GM23338 (cell line): Measurements from ENCODE around the gene PXYLP1. TPM values are rescaled to one million over a fixed set of nuclear protein-coding genes. Genes with fewer than 3 reads are reported as not detected.

Experiments
- ATAC-seq: fragments of 200-7000 bp; cut with Tn5 transposase; 3 replicates; pipeline ENCODE4 v1.9.1; 2020
- DNase-seq: peaks from one replicate; pipeline ENCODE4 v3.0.0-alpha.2; 2015; ENCODE audit warnings: low spot score
- H2AFZ ChIP-seq: fragments of 200-600 bp; sonication (generic); 2 replicates; pipeline ENCODE4 v1.8.0; 2016; ENCODE audit warnings: antibody characterized with exemption, mild to moderate bottlenecking, moderate library complexity
- H3F3A ChIP-seq: fragments of 200-600 bp; sonication (generic); replicated peaks from 2 replicates; pipeline ENCODE4 v1.8.0; 2017; ENCODE audit warnings: antibody characterized with exemption, mixed run types, low read depth
- H3K27ac ChIP-seq: fragments of 200-600 bp; sonication (generic); 2 replicates; pipeline ENCODE4 v1.6.1; 2016; ENCODE audit warnings: low read depth
- H3K27me3 ChIP-seq: fragments of 200-600 bp; sonication (generic); 2 replicates; pipeline ENCODE4 v1.8.0; 2016; ENCODE audit warnings: mild to moderate bottlenecking, mixed run types, moderate library complexity; ENCODE audit not compliant: insufficient read depth
- H3K36me3 ChIP-seq: fragments of 200-600 bp; sonication (generic); 2 replicates; pipeline ENCODE4 v1.8.0; 2016; ENCODE audit warnings: mild to moderate bottlenecking; ENCODE audit not compliant: insufficient read depth
- H3K4me1 ChIP-seq: fragments of 200-600 bp; sonication (generic); 2 replicates; pipeline ENCODE4 v1.8.0; 2016; ENCODE audit warnings: mild to moderate bottlenecking, moderate library complexity; ENCODE audit not compliant: insufficient read depth
- H3K4me2 ChIP-seq: fragments of 200-600 bp; sonication (generic); 2 replicates; pipeline ENCODE4 v1.7.1; 2017; ENCODE audit warnings: mixed run types
- H3K4me3 ChIP-seq: fragments of 200-600 bp; sonication (generic); 2 replicates; pipeline ENCODE4 v1.6.1; 2016; ENCODE audit warnings: mixed run types
- H3K79me2 ChIP-seq: fragments of 200-600 bp; sonication (generic); replicated peaks from 2 replicates; pipeline ENCODE4 v1.8.0; 2017; ENCODE audit warnings: mild to moderate bottlenecking; ENCODE audit not compliant: insufficient read depth
- H3K9me2 ChIP-seq: fragments of 200-600 bp; sonication (generic); 2 replicates; pipeline ENCODE4 v1.8.0; 2017; ENCODE audit not compliant: insufficient read depth
- H4K20me1 ChIP-seq: fragments of 200-600 bp; sonication (generic); replicated peaks from 2 replicates; pipeline ENCODE4 v1.8.0; 2017; ENCODE audit warnings: mild to moderate bottlenecking; ENCODE audit not compliant: insufficient read depth
- H3K27ac Mint-ChIP-seq: 2 replicates; pipeline ENCODE4 v1.8.0; 2020; ENCODE audit warnings: inconsistent platforms, mild to moderate bottlenecking, moderate library complexity, mixed read lengths
- H3K27me3 Mint-ChIP-seq: 3 replicates; pipeline ENCODE4 v1.8.0; 2022; ENCODE audit warnings: low read depth, mild to moderate bottlenecking, moderate library complexity, mixed read lengths, inconsistent platforms; ENCODE audit not compliant: insufficient read depth, poor library complexity
- H3K36me3 Mint-ChIP-seq: 3 replicates; pipeline ENCODE4 v1.8.0; 2021; ENCODE audit warnings: low read depth, mild to moderate bottlenecking, inconsistent platforms, moderate library complexity, mixed read lengths
- H3K4me1 Mint-ChIP-seq: 3 replicates; pipeline ENCODE4 v1.8.0; 2020; ENCODE audit warnings: mild to moderate bottlenecking, inconsistent platforms, mixed read lengths
- H3K4me3 Mint-ChIP-seq: 3 replicates; pipeline ENCODE4 v1.8.0; 2021; ENCODE audit warnings: moderate library complexity, mild to moderate bottlenecking, inconsistent platforms, mixed read lengths
- H3K9me3 Mint-ChIP-seq: 3 replicates; pipeline ENCODE4 v1.8.0; 2020; ENCODE audit warnings: moderate library complexity, mild to moderate bottlenecking, inconsistent platforms, mixed read lengths
- EZH2 ChIP-seq: fragments of 200-600 bp; sonication (generic); IDR thresholded peaks from one replicate; pipeline ENCODE4 v1.8.0; 2017; ENCODE audit warnings: antibody characterized with exemption, mild to moderate bottlenecking, low read depth; ENCODE audit not compliant: unreplicated experiment
- EZH2phosphoT487 ChIP-seq: fragments of 200-600 bp; sonication (generic); IDR thresholded peaks from one replicate; pipeline ENCODE4 v1.8.1; 2018; ENCODE audit warnings: antibody characterized with exemption; ENCODE audit not compliant: unreplicated experiment
- NANOG ChIP-seq: IDR thresholded peaks from 2 replicates; pipeline ENCODE4 v1.6.1; 2016; ENCODE audit warnings: antibody characterized with exemption, borderline replicate concordance
- POLR2AphosphoS5 ChIP-seq: IDR thresholded peaks from 2 replicates; pipeline ENCODE4 v1.6.1; 2016; ENCODE audit warnings: antibody characterized with exemption, low read depth
- STAT1 ChIP-seq: IDR thresholded peaks from one replicate; pipeline ENCODE4 v1.6.1; 2016; ENCODE audit warnings: antibody characterized with exemption; ENCODE audit not compliant: unreplicated experiment
- ZNF114 ChIP-seq: fragments of 250-450 bp; sonication (Bioruptor Pico); IDR thresholded peaks from 2 replicates; pipeline ENCODE4 v1.5.0; 2020; ENCODE audit warnings: mild to moderate bottlenecking, moderate library complexity
- ZNF331 ChIP-seq: fragments of 250-450 bp; sonication (Bioruptor Pico); IDR thresholded peaks from 2 replicates; pipeline ENCODE4 v1.5.0; 2020; ENCODE audit warnings: low read depth, mild to moderate bottlenecking, moderate library complexity
- polyA plus RNA-seq: library from polyadenylated mRNA; unstranded; fragments of >200 nt; fragmentation: Nextera tagmentation; extraction: Ambion mirVana; gene quantifications from 2 replicates; pipeline ENCODE4 v1.2.1, GENCODE V29; 2016
- total RNA-seq: library from RNA; depleted of rRNA; stranded (reverse); fragments of >200 nt; shearing (Covaris generic); gene quantifications from 2 replicates; pipeline ENCODE4 v1.2.3, GENCODE V29; 2014
- TF ChIP-seq, protein P1 (sequence below), 2 experiments: fragments of 200-600 bp in 1 of 2; sonication (generic) in 1 of 2; conservative IDR thresholded peaks; 2 replicates each; pipeline versions ENCODE4 v1.5.1 to v1.6.1; 2016 to 2017; ENCODE audit warnings: antibody characterized with exemption in 2 of 2, low read depth in 2 of 2, mild to moderate bottlenecking in 2 of 2, moderate library complexity in 1 of 2

PXYLP1 gene
- total and polyA plus RNA-seq, 2 experiments from 2014 or later: 8.9 to 20.1 TPM

DNA sequence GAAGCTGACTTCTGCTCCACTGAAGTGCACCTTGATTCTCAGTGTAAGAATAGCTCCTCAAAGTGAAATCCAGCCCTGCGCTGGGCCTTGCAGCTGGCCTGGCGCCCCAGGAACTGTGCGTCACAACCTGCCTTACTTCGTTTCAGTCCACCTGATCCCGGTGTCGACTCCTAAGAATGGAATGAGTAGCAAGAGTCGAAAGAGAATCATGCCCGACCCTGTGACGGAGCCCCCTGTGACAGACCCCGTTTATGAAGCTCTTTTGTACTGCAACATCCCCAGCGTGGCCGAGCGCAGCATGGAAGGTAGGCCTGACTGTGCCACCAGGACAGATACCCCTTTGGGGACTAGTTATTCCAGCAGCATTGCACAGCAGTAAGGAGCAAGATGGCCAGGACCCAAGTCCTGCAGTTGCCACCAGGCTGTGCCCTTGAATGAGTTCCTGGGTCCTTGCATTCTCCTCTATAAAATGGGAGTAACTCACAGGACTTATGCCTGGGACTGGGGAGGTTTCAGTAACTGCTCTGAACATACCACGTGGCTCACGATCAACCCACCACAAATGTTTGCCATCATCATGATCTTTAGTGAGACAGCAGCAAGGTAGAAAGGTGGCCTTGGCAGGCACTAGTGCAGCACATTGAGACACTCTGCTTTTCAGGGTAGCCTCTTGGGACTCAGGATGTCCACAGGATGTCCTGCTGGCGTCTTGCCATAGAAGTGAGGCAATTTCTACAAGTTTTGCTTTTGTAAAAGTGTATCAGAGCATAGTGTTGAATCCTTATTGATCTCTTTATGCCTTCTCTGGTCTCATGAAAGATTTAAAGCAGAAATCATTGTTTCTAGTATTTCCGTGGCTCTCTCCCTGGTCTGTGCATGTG lies 46.8 kb downstream of the PXYLP1 start:
- ATAC-seq (no peak), DNase-seq (no peak)
- Histone ChIP-seq H3K9me2 (no peaks in the 10 kb centered on the region), H2AFZ (no peak overlapping the region), H4K20me1 (no peaks in the 10 kb centered on the region; the same call in 1 of the 2 replicates), H3K36me3 (no peaks in the 10 kb centered on the region), H3K4me1 (no peaks in the 10 kb centered on the region), H3K4me3 (no peak overlapping the region), H3F3A (no peaks in the 10 kb centered on the region), H3K79me2 (no peaks in the 10 kb centered on the region), H3K4me2 (no peak overlapping the region), H3K27ac (no peak overlapping the region), H3K27me3 (no peaks in the 10 kb centered on the region)
- H3K4me1 Mint-ChIP-seq: no peaks in the 10 kb centered on the region; the same call in 2 of the 3 replicates
- H3K36me3 Mint-ChIP-seq: peaks cover 11% of the 10 kb centered on the region
- no peak for TF ChIP-seq STAT1
- H3K4me3 Mint-ChIP-seq: no peak overlapping the region
- H3K9me3 Mint-ChIP-seq: no peaks in the 10 kb centered on the region
- H3K27me3 Mint-ChIP-seq: no peaks in the 10 kb centered on the region
- H3K27ac Mint-ChIP-seq: no peak overlapping the region

DNA sequence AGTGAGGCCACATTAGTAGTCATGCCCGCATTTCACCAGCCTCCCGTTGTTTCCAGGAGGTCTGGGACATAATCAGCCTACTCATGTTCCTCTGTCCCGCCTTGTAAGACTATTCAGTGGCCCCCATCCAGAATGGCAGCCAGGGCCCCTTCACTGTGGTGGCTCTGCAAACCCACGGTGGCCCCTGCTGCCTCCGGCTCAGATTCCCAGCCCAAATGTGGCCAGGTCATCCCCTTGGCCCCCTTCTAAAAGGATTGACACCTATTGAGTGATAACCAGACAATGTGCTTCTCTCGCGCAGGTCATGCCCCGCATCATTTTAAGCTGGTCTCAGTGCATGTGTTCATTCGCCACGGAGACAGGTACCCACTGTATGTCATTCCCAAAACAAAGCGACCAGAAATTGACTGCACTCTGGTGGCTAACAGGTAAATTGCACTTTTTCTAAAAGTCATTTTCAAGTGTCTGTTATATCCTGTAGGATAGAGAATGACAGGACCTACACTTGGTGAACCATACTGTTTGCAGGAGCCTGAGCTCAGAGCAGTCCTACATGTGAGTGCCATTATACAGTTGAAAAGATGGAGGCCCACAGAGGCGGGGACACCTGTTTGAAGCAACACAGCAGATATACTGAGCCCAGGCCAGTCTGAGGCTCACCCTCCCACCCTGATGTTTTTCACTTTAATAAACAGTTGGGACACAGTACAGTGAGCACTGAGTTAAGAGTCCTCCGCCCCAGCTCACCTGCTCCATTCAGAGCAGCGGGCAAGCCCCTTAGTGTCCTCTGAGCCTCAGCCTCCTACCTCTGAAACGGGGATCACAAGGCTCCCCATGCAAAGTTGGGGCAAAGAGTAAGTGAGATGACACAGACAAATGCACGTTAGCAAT lies 47.7 kb downstream of the PXYLP1 start:
- no peak overlapping the region for H3K27ac ChIP-seq
- H3K4me3 ChIP-seq: no peak overlapping the region
- H3F3A ChIP-seq: no peaks in the 10 kb centered on the region
- H3K36me3 ChIP-seq: no peaks in the 10 kb centered on the region
- no peaks in the 10 kb centered on the region for H3K4me1 ChIP-seq
- no peaks in the 10 kb centered on the region for H3K27me3 Mint-ChIP-seq
- TF ChIP-seq EZH2phosphoT487: no peak
- TF ChIP-seq, protein P1, sequence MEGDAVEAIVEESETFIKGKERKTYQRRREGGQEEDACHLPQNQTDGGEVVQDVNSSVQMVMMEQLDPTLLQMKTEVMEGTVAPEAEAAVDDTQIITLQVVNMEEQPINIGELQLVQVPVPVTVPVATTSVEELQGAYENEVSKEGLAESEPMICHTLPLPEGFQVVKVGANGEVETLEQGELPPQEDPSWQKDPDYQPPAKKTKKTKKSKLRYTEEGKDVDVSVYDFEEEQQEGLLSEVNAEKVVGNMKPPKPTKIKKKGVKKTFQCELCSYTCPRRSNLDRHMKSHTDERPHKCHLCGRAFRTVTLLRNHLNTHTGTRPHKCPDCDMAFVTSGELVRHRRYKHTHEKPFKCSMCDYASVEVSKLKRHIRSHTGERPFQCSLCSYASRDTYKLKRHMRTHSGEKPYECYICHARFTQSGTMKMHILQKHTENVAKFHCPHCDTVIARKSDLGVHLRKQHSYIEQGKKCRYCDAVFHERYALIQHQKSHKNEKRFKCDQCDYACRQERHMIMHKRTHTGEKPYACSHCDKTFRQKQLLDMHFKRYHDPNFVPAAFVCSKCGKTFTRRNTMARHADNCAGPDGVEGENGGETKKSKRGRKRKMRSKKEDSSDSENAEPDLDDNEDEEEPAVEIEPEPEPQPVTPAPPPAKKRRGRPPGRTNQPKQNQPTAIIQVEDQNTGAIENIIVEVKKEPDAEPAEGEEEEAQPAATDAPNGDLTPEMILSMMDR (conservative IDR thresholded peaks at IDR 0.05; ENCODE audit: low read depth in 2 of 2): peak; percentile 65 to 66
- TF ChIP-seq ZNF114 (CRISPR knock-in tag): no peak
- TF ChIP-seq NANOG: no peak
- no peak for TF ChIP-seq EZH2
- no peak for TF ChIP-seq STAT1
- no peak for TF ChIP-seq ZNF331 (CRISPR knock-in tag)
- TF ChIP-seq POLR2AphosphoS5: no peak
- H3K9me3 Mint-ChIP-seq: no peaks in the 10 kb centered on the region
- no peaks in the 10 kb centered on the region; the same call in 1 of the 2 replicates for H4K20me1 ChIP-seq
- H3K4me2 ChIP-seq: no peak overlapping the region
- H3K36me3 Mint-ChIP-seq: peaks cover 11% of the 10 kb centered on the region
- no peaks in the 10 kb centered on the region for H3K9me2 ChIP-seq
- H3K4me3 Mint-ChIP-seq: no peak overlapping the region
- no peak overlapping the region for H3K27ac Mint-ChIP-seq
- H3K79me2 ChIP-seq: no peaks in the 10 kb centered on the region
- ATAC-seq: peak; percentile 87
- no peaks in the 10 kb centered on the region; the same call in 2 of the 3 replicates for H3K4me1 Mint-ChIP-seq
- peak; percentile 60 for DNase-seq
- H2AFZ ChIP-seq: no peak overlapping the region
- no peaks in the 10 kb centered on the region for H3K27me3 ChIP-seq
